ENCODE measurements around the gene OR10A2.
"Not testable (repeated sequence)": the region's sequence is repeated elsewhere in the genome, so short reads cannot be mapped to it uniquely, and the experiment has no call there.

Gene OR10A2

GRCh38 chr11:6894097-6894496 is 31.2 kb downstream of the OR10A2 start:
- in situ Hi-C loops (cut with MboI; ENCODE audit: low sequenced_read_pairs, unreplicated experiment): no loop called here
- no peak for TF ChIP-seq CTCF (IDR thresholded peaks at IDR 0.05; ENCODE audit: borderline replicate concordance, control extremely low read depth, extremely low read depth, insufficient read depth, missing control alignments)
- no peak for DNase-seq (ENCODE audit: low spot score)

GRCh38 chr11:6895010-6895409 is 32.2 kb downstream of the OR10A2 start:
- no peak for DNase-seq (ENCODE audit: low spot score)
- no peak for TF ChIP-seq CTCF (IDR thresholded peaks at IDR 0.05; ENCODE audit: borderline replicate concordance, control extremely low read depth, extremely low read depth, insufficient read depth, missing control alignments)
- in situ Hi-C loops (cut with MboI; ENCODE audit: low sequenced_read_pairs, unreplicated experiment): no loop called here

- in situ Hi-C loops (cut with MboI; ENCODE audit: low sequenced_read_pairs, unreplicated experiment): no loop called here
Measured at GRCh38 chr11:6898911-6899310, 36.1 kb downstream of the OR10A2 start.

GRCh38 chr11:6900327-6900999 is 37.6 kb downstream of the OR10A2 start:
- DNase-seq (ENCODE audit: low spot score): no peak
- TF ChIP-seq CTCF (IDR thresholded peaks at IDR 0.05; ENCODE audit: borderline replicate concordance, control extremely low read depth, extremely low read depth, insufficient read depth, missing control alignments): no peak
- in situ Hi-C loops (cut with MboI; ENCODE audit: low sequenced_read_pairs, unreplicated experiment): no loop called here

More at GRCh38 chr11:6898911-6899310, 36.1 kb downstream of the OR10A2 start:
- no peak for DNase-seq (ENCODE audit: low spot score)
- no peak for TF ChIP-seq CTCF (IDR thresholded peaks at IDR 0.05; ENCODE audit: borderline replicate concordance, control extremely low read depth, extremely low read depth, insufficient read depth, missing control alignments)

GRCh38 chr11:6904804-6905203 is 41.9 kb downstream of the OR10A2 start:
- in situ Hi-C loops (cut with MboI; ENCODE audit: low sequenced_read_pairs, unreplicated experiment); DNase-seq (ENCODE audit: low spot score): not testable (repeated sequence)

GRCh38 chr11:6911378-6911777 is 48.5 kb downstream of the OR10A2 start:
- in situ Hi-C loops (cut with MboI; ENCODE audit: low sequenced_read_pairs, unreplicated experiment): no loop called here
- TF ChIP-seq CTCF (IDR thresholded peaks at IDR 0.05; ENCODE audit: borderline replicate concordance, control extremely low read depth, extremely low read depth, insufficient read depth, missing control alignments): no peak
- no peak for DNase-seq (ENCODE audit: low spot score)

- in situ Hi-C loops (cut with MboI; ENCODE audit: low sequenced_read_pairs, unreplicated experiment): no loop called here
- no peak for TF ChIP-seq CTCF (IDR thresholded peaks at IDR 0.05; ENCODE audit: borderline replicate concordance, control extremely low read depth, extremely low read depth, insufficient read depth, missing control alignments)
- no peak for DNase-seq (ENCODE audit: low spot score)
Measured at GRCh38 chr11:6911948-6912347, 49.1 kb downstream of the OR10A2 start.
